ENCODE measurements around the gene SOD2. TPM values are rescaled to one million over a fixed set of nuclear protein-coding genes. Genes with fewer than 3 reads are reported as not detected.

SOD2 gene
- total RNA-seq, 1 donor from 2014 or later: 1,058 TPM

DNA sequence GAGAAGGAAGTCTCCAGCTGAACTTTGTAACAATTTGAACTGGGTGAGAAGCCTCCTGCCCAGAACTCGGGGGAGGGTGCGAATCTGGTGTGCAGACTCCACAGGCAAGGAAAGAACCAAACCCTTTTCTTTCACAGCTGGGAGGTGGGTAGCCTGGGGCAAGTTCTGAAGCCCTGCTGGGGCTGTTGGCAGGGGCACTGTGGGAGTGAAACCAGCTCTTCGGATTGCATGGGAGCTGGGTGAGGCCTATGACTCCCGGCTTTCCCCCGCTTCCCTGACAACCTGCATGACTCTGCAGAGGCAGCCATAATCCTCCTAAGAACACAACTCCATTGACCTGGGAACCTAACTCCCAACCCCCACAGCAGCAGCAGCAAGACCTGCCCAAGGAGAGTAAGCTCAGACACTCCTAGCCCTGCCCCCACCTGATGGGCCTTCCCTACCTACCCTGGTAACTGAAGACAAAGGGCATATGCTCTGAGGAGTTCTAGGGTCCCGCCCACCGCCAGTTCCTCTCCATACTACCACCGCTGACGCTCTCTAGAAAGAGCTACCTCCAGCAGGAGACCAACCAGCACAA is 37.5 kb downstream of the SOD2 start:
- no peak for ATAC-seq (ENCODE audit: poor library complexity)
- intact Hi-C loops (cut with DNase I): no loop called here
- no peak for DNase-seq

DNA sequence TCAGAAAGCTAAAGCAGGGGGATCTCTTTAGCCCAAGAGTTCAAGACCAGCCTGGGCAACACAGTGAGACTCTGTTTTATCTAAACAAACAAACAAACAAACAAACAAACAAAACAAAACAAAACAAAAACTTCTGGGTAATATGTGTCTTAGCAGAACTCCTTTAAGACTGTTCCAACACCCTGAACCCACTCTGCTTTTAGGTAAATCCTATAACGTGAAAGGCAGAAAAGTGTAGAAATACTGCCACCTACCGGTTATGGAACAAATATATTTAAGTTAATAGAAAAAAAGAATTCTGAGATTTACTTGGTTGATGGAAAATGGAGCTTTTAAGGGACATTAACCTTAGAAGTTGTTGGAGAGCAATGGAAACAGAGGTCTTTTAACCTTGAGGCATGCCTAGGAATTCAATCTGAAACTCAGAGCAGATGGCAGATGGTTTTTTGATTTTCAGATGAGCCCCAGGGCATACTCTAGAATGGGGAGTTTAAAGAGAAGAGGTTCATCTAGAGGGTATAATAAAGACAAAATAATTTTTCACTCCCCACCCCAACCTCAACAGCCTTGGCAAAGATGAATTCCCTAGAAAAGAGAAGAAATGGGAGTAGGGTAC is 38.5 kb downstream of the SOD2 start:
- intact Hi-C loops (cut with DNase I): no loop called here
- ATAC-seq (ENCODE audit: poor library complexity) (peak; percentile 71), DNase-seq (no peak)

DNA sequence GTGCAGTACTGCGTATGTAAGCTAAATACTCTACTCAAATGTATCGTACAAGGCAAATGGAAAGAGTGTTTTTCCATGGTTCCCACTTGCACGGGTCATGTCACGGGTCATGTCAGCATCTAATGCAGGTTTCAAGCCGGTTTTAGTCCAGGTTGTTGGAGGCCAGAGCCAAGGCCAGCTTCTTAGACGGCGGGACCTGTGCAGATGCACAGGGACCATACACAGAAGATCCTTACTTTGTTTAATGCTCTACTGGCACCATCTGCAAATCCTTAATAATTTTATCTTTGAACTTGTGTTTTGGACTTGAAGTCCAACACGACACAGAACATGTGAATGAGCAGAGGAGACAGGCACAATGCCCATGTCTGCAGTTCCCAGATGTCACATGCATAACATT is 42.7 kb downstream of the SOD2 start:
- ATAC-seq (ENCODE audit: poor library complexity): no peak
- no peak for DNase-seq
- intact Hi-C loops (cut with DNase I): no loop called here

DNA sequence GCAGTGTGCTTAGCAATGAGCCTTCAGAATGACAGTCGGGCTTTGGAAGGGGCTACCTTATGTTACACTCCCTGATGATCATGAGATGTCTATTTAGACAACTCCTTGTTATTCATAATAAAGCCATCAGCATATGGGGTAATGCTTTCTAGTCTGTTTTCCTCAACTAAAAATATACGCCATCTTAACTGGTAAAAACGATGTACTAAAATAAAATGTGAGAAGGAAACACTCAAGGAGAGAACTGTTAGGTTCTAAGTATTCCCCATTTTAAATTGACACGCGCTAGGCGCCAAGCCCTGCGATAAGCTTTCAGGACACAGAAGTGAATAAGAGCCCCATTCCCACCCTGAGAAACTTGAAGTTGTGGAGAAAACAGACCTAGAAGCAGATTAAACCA is 43.6 kb downstream of the SOD2 start:
- DNase-seq (no peak), ATAC-seq (ENCODE audit: poor library complexity) (no peak)
- intact Hi-C loops (cut with DNase I): no loop called here

DNA sequence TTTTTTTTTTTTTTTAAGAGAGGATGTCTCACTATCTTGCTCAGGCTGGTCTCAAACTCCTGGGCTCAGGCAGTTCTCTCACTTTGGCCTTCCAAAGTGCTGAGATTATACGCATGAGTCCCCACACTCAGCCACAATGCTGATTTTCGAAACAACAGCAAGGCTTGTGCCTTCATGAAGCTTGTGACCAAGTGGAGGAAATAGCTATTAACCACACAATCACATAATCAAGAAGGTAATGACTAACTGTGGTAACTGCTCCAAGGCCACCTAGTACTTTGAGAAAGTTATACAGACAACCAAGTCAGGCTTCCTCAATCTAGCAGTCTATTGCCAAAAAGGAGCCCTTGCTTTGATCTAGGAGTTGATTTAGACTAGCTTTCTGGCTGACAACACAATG is 46.3 kb downstream of the SOD2 start:
- intact Hi-C loops (cut with DNase I): no loop called here
- ATAC-seq (ENCODE audit: poor library complexity): no peak

DNA sequence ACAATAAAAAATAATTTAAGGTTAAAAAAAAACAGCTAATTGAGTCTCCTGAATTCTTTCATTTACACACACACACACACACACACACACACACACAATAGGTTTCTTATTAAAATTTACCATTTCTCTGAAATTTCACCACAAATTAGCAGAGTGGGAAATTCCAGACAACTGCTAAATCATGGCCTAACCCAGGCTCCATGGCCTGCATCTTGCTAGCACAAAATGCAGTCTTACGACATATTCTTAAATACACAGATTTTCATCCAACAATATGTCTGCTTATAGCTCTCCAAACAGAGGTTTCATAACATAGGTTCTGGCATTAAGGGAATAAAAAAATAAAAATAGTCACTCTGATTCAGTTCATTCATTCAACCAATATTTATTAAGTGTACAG is 46.9 kb downstream of the SOD2 start:
- intact Hi-C loops (cut with DNase I): no loop called here
- ATAC-seq (ENCODE audit: poor library complexity) (no peak), DNase-seq (no peak)

More for the DNA sequence above, 46.3 kb downstream of the SOD2 start:
- DNase-seq: no peak

DNA sequence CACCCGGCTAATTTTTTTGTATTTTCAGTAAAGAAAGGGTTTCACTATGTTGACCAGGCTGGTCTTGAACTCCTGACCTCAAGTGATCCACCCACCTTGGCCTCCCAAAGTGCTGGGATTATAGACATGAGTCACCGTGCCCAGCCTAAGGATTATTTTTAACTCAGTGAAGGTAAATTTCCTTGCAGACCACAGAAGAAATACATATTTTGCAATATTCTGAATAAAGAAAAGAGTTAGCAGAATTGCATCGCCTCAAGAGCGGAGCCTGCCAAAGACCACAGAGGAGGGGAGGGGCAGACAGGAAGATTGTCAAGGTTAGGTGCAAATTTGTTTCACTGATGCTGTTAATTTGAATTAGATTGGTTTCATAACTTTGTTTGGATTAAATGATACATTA is 47.4 kb downstream of the SOD2 start:
- ATAC-seq (ENCODE audit: poor library complexity): no peak
- no peak for DNase-seq
- intact Hi-C loops (cut with DNase I): no loop called here

Other genes with a start within 250 kb of the SOD2 start
- gene WTAP, start 34.3 kb upstream of the SOD2 start, total RNA-seq: 40.1 TPM
- 4.1 TPM for gene ACAT2, start 68.8 kb upstream of the SOD2 start, total RNA-seq
- gene TCP1, start 96.4 kb upstream of the SOD2 start, total RNA-seq: 159 TPM
- gene MRPL18, start 97.2 kb upstream of the SOD2 start, total RNA-seq: 64.1 TPM
- not detected for gene PNLDC1, start 107.0 kb upstream of the SOD2 start, total RNA-seq
- gene MAS1, start 197.7 kb upstream of the SOD2 start, total RNA-seq: not detected

All from Right ventricle myocardium superior (tissue), 1 donor.